ENCODE results near the gene WWP2.

The WWP2 gene

GRCh38 chr16:69890114-69890891, 128.2 kb downstream of the WWP2 start:
- no peak for DNase-seq (ENCODE audit: low read depth)

GRCh38 chr16:69890892-69891282, 128.8 kb downstream of the WWP2 start:
- DNase-seq (ENCODE audit: low read depth) = no peak

DNA sequence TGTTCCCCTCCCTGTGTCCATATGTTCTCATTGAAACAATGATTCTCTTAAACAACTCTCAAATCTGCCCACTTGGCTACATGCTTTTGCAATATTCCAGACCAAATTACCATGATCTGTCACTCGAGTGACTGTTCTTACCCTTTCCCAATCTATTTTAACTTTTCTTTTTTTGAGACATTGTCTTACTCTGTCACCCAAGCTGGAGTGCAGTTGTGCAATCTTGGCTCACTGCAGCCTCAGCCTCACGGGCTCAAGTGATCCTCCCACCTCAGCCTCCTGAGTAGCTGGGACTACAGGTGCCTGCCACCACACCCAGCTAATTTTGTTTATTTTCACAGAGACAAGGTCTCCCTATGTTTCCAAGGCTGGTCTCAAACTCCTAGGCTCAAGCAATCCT, 130.2 kb downstream of the WWP2 start:
- no peak for DNase-seq (ENCODE audit: low read depth)

DNA sequence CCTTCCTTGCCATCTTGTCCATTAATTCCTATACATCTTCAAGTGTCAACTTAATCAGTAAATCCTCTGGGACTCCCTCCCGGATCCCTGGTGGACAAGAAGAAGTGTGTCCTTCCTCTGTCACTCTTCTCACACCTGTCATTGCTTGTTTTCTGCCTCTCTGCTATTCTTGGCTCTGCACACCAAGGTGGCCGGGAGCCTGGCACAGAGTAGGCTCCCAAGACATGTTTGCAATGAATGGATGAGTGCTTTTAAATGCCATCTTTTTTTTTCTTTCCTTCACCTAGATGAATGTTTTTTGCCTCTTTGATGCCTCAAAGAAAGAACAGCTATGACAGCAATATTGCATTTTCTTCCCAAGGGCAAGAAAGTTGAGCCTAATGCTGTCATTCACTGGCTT, 131.0 kb downstream of the WWP2 start:
- no peak for DNase-seq (ENCODE audit: low read depth)

DNA sequence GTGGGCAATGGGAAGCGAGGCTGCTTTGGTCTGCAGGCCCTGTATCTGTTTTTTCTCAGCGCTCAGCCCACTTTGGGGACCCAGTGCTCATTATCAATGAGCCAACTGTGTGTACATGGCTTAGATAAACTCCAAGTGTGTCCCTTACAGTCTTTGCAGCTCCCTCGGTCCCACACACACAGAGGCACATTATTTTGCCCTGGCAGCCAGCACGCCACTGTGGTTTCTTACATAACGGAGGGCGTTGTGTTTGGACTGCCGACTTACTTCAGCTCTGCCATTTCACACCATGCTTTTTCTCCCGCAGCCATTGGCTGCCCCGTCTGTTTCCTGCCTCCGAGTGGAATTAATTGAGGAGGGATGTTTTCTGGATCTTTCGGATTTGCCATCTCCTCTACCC, 132.5 kb downstream of the WWP2 start:
- DNase-seq (ENCODE audit: low read depth) = no peak

DNA sequence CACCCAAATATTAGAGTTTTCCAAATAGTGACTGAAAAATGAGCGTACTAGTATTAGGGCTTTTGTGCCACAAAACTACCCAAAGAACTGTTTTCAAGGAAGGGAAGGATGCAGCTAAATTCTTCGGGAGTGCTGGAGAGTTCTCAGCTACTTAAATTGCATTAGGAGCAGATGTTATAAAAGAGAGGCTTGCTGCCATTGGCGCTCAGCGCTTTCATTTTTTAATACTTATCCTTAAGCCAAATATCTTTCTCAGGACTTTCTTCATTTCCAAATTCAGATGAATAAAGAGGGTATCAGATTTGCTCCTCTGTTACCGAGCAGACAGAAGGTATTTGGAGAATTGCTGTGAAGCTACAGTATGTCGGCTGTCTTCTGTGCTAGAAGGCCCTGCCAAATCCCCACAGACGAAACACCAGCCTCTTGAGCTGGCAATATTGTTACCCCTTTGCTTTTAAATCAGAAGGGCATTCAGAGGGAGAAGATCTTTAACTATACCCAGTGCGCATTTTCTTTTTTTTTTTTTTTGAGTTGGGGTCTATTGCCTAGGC, 141.8 kb downstream of the WWP2 start:
- DNase-seq (ENCODE audit: low read depth) = no peak

GRCh38 chr16:69904495-69905170, 142.5 kb downstream of the WWP2 start:
- DNase-seq (ENCODE audit: low read depth) = no peak

- DNase-seq (ENCODE audit: low read depth) = no peak
These were observed 143.0 kb downstream of the WWP2 start for GRCh38 chr16:69905171-69905555.

- DNase-seq (ENCODE audit: low read depth) = no peak
These were observed 144.8 kb downstream of the WWP2 start for GRCh38 chr16:69906838-69907401.

DNA sequence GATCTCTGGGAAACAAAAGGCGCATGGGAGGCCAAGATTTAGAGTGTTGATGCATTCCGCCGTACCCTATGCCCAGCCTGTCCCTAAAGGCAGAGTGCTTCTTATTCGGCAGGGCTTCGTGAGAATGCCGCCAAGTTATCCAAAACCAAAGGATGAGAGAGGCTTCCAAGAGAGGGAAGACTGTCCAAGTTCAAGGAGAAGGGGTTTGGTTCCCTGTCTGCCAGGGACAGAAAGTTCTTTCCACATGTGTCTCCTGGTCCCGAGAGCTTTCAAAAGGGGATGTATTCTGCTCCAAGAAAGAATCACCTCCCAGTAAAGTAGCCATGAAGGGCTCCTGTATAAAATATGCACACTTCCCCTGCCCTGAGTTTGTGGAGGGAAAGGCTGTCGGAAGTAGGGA, 146.9 kb downstream of the WWP2 start:
- no peak for DNase-seq (ENCODE audit: low read depth)

DNA sequence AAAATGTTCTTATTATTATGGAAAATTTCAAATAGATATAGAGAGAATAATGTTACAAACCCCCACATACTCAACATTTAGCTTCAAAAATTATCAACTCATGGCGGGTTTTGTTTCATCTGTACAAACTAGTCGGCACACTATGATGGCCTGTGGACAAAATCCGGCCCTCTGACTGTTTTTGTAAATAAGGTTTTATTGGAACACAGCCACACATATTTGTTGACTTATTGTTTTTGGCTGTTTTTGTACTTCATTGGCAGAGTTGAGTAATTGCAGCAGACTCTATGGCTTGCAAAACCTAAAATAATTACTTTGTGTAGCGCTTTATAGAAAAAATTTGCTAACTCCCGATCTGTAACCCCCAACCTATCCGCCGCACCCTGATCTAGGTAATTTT, 147.6 kb downstream of the WWP2 start:
- no peak for DNase-seq (ENCODE audit: low read depth)

DNA sequence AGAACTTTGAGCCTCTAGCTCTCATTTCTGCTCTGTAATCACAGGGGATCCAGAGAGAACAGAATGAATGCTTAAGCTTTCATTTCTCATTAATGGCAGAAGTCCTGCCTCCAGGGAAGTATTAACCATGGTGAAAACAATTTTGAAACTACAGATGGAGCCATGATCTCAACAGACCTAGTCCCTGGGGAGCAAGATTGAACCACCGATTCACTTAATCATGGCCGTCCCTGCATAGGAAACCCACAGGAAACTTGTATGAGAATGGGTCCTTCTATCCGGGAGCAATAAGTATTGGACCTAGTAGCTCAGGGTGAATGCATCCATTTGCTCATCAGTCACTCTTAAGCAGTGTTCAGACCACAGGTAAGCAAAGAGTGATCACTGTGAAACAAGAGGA, 148.8 kb downstream of the WWP2 start:
- DNase-seq (ENCODE audit: low read depth) = no peak

DNA sequence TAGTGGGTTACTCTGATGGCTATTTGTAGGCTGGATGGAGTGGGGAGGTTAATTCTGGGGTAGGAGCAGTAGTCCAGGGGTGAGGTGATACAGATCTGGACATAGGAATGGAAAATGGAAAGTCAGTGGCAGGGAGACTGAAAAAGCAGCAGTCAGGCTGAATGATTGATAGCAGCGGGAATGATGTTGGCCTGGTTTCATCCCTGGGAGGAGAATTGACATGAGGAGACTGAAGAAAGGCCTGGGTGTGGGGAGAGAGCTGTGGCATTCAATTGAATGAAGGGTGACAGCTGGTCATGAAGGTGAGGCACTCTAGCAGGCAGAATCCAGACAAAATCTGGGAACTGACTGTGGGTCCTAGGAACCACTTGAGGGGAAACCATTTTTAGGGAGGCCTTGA, 154.3 kb downstream of the WWP2 start:
- no peak for DNase-seq (ENCODE audit: low read depth)

DNA sequence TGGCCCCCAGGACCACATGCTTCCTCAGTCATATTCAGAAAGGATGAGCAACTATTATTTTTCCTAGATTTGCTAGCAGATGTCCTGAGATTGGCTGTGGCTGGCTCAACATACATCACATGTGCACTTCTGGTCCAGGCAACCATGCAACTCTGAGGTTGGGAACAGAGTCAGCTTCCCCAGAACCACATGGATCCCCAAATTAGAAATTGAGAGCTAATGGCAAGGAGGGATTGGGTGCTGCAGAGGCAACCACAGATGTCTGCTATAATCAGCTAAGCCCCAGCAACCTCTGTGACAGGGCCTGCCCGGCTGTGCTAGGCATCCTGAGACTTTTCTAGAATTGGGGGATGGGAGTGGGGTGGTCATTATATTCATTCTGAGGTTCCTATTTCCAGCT, 155.2 kb downstream of the WWP2 start:
- no peak for DNase-seq (ENCODE audit: low read depth)

- DNase-seq (ENCODE audit: low read depth) = no peak
These were observed 155.6 kb downstream of the WWP2 start for GRCh38 chr16:69917739-69918138.

DNA sequence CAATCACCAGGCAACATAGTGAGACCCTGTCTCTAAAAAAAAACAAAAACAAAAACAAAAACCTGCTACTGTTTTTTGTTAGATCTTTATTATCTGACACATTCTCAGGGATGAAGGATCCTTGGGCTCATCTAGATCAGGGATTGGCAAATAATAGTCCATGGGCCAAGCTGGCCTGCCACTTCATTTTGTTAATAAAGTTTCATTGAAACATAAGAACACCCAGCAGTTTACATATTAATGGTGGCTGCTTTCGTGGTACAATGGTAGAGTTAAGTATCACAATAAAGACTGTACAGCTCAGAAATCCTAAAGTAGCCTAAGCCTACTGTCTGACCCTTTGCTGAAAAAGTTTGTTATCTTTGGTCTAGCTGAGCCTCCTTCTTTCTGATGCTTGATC, 156.1 kb downstream of the WWP2 start:
- DNase-seq (ENCODE audit: low read depth) = no peak

- DNase-seq (ENCODE audit: low read depth) = no peak
These were observed 159.0 kb downstream of the WWP2 start for GRCh38 chr16:69921127-69921526.

DNA sequence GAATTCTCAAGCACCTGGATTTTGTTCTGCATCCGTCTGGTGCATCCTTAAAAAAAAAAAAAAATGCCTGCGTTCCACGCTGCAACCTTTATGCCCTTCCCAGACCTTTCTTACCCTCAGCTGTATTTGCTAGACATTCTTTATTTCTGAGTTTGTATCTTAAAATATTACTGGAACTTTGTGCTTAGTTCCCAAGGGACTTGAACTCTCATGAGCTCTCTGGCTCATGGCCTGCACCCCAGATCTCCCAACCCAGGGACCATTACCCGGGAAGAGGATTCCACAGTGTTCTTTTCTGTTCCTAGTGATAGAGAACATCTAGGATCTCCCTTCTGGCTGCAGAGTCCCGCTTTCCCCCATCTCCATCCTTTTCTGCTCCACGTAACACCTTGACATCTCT, 160.1 kb downstream of the WWP2 start:
- DNase-seq (ENCODE audit: low read depth) = no peak

DNA sequence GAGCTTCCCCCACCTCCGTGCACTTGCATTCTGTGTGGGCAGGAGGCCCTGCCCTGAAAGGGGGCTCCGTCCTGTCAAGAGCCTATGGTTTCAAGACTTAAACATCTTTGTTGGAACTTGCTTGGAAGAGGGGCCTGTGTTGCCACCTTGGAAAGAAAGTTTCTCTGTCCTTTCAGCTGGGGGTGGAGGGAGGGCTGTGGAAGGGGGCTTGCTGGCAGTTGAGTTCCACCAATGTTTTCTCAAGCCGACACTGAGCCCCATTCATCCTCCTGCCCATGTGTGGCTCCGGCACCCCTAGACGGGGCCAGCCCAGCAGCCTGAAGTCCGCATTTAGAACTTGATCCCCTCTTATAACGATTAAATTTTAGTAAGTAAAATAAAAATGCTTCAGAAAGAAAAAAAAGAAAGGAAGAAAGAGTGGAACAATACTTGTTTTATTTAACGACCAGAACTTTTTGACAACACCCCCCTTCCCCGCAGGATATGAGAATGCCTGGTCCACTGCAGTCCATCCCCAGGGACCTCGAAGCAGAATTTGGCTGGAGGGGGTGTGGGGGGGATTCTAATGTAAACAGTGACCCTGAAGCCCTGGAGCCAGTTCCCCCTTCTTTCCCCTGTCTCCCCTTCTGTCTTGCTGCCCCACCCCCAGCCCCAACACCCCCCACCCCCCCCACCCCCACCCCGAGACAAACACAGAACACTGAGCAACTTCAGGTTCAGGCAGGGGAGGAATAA, 162.1 kb downstream of the WWP2 start:
- DNase-seq (ENCODE audit: low read depth) = no peak

- DNase-seq (ENCODE audit: low read depth) = no peak
These were observed 162.7 kb downstream of the WWP2 start for GRCh38 chr16:69924777-69925191.

GRCh38 chr16:69925311-69925710, 163.2 kb downstream of the WWP2 start:
- no peak for DNase-seq (ENCODE audit: low read depth)

- DNase-seq (ENCODE audit: low read depth) = no peak
These were observed 164.1 kb downstream of the WWP2 start for GRCh38 chr16:69926241-69926640.
